ENCODE measurements around the gene CCDC6.
A peak's percentile ranks its signal among the peaks of the same experiment; 100 is the strongest.
"Not testable (repeated sequence)": the region's sequence is repeated elsewhere in the genome, so short reads cannot be mapped to it uniquely, and the experiment has no call there.

CCDC6 gene

DNA sequence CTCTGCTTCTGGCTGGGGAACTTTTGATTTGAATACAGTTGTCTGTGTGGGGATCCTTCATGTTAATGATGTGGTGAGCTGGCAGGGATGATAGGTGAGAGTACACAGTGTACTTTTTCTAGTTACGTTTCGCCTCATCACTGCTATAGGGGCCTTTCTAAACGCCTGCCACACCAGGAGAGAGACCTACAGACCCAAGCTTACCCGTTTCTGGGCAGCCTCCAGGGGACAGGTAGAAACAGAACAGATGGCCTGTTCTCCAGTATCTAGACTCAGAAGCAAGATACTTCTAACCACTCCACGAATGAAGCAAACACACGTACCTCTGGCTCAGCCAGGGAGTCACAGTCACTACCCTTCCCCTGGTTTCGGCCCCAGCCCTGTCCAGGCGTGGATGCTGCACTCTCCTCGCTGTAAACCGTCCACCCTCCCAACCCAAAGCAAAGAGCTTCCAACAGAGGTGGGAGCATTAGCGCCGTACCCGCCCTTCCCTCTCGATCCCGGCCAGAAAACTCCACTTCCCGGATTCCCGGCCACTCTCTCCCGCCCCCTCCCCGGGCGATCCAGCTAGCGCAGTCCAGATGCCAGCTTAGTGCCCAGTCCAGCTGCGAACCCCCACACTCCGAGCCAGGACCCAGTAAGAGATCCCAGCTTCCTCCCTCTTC, 1.2 kb downstream of the CCDC6 start:
- peak; percentile 76 for DNase-seq

DNA sequence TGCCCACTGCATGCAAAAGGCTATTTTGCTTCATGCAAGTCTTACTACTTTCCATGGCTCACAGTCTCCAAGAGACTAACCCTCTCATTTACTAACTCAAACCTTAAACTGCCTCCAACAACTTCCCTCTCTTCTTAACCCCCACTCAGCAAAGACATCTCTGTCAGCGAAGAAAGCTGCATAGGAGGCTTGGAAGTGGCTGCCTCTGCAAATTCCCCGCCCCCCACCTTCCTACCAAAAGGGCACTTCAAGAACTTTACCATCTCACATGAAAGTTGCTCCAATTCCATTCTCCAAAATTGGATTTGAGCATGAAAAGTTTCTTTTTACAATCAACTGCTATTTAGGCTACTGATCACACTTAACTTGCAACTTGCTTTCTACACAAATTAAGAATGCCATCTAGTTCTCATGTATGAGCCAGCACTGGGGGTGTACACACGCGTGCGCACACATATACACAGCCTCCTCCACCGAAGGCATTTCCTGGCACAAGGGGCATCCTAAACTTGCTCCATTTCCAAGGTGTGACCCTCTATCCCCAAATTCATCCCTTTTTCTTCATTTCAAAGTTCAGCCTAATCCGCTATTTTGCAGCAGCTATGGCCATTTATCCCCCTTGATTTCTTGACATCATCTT, 1.8 kb downstream of the CCDC6 start:
- no peak for DNase-seq

DNA sequence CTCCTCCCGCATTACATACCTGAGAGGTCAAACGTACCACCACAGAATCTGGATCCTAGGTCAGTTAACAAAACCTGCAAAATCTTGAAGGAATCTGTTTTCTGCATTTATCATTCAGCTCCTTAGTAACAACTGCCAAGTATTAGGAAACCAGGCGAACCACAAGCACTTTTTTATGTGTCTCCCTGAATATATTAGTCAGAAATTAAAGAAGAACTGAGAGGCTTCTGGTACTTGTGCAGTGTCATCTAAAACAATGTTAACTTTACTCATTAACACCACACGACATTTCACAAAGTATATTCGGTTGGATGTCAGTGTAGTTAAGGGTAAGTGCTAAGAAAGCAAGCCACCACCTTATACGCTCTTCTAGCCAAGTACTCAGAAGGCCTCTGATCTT, 2.5 kb downstream of the CCDC6 start:
- DNase-seq = no peak

DNA sequence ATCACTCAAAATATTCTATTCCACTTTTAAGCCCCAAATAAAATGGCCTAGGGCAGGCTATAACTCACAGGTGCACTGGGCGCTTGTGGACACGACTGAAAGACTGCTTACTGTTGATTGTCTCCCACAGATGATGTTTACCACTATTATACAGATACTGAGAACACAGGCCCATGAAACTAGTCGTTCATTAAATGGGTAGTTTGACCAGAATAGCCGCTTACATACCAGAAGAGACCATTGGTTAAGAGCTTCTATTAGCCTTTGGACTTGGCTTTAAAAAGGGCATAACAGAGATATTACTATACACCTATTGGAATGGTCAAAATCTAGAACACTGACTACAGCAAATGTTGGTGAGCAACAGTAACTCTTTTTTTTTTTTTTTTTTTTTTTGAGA, 4.3 kb downstream of the CCDC6 start:
- no peak for DNase-seq

DNA sequence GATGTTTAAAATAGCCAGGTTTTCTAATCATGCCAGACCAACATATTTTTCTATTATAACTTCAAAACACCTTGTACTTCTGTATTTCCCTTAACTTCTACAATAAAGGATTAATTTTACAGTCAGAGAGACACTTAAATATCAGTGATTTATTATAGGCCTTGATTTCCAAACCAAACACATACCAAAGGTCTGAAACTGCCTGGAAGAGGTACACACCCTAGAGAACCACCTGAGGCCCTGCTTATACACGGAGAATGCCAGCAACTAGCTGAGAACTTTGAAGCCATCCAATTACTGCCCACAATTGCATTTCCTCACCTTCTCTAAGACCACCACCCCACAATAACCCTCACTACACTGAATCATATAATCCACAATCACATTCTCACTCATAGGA, 4.9 kb downstream of the CCDC6 start:
- DNase-seq = no peak

DNA sequence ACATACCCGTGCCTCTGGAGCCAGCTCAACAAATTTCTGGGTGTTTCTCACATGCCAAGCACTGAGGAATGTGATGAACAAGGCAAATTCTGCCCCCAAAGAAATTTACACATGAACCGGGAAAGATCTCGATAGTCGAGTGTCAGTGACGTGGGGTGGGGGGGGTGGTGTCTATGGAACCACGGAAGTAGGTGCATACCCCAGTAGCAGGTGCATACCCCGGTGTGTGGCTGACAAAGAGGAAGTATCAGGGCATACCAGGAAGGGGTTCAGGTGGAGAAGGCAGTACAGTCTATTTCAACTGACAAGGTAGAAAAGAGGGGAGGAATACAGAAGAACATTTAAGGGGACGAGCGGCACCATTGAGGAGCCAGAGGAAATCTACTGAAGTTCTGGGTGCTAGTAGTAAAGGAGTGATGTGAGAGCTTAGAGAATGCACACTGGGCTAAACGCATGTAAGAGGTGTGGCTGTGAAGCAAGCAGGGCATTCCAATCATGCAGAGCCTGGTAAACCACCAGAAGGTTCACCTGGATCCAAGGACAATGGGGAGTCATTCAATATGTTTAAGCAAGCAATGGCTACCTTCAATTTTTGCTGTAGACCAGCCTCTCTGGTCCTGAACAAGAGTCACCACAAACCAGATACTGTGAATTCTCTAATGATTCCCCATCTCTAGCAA, 6.2 kb downstream of the CCDC6 start:
- no peak for DNase-seq

DNA sequence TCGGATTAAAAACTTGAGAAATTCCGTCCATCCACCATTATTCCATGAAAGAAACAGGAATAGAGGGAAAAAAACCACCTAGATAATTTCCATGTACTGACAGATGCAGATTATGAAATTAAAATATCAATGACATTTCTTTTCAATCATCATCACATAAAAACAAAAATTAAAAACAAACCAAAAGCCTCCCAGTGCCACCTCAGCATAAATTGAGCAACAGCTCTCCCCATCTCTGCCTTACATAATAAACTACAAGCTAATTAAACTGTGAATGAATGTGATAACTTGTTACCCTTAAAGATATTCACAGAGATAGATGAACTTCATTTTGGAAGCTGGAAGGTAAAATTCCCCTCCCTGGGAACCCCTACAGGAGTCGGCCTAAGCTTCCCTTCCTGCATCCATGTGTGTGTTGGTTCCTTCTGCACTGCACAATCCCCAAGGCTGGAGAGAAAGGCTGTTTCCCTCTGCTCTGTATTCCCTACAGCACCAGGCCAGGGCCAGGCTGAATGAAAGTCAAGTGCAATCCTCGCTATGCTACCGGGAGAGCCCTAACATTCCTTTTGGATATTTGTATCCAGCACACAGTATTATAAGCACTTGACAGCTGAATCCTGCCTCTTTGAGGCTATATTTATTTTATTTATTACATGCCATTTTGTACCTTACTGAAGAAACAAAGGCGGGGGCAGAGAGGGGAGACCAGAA, 8.1 kb downstream of the CCDC6 start:
- DNase-seq = no peak

DNA sequence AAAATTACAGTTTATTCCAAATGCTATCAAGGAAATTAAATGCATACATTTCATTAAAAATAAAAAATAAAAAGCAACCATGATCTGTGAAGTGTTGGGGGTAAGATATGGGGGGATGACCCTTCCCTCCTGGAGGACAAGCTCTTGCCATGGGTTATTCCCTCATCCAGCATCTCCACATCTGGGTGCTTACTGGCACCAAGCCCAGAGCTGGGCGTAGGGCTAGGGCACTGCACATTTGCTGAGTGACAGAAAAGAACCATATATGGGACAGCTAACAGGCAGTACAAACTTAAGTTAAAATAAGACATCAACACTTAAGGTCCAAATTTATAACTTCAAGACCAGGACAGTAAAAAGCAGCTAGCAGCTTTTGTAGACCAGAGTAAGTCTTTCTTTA, 10.2 kb downstream of the CCDC6 start:
- no peak for DNase-seq

DNA sequence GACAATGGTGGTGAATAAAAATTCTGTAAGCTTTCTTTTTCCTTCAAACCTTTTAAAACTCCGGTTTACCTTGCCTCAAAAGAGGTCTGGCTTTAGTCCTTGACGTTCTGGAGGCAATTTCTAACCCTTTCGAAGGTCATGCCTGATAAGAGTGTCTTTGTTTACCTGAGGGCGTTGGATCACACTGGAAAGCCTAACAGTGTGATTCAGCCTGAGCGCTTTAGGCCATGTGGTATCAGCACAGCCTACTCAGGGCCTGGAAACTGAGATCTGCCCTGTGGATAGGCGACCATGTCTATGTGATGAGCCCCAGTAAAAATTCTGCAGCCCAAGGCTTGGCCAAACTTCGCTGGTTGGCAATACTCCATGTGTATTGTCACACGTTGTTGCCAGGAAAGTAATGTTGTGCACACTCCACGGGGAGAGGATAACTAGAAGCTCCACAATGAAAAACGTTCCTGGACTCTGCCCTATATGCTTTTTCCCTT, 10.7 kb downstream of the CCDC6 start:
- no peak for DNase-seq

DNA sequence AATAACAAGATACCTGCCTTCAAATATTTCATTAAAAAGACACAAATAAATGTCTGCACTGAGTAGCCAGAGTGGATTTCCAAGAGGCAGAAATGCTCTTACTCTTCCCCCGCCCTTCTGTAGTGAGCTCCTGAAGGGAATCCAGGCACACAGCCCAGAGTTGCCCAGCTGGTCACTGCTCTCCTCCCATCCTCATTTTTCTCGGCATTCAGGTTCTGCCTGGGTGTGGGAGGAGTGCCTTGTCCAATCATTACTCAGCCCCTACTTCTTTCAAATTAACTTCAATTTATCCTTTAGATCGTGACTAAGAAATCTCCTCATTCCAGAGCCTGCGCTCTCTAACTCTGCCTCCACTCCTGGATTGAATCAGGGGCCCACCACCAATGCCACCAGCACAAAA, 12.2 kb downstream of the CCDC6 start:
- no peak for DNase-seq

DNA sequence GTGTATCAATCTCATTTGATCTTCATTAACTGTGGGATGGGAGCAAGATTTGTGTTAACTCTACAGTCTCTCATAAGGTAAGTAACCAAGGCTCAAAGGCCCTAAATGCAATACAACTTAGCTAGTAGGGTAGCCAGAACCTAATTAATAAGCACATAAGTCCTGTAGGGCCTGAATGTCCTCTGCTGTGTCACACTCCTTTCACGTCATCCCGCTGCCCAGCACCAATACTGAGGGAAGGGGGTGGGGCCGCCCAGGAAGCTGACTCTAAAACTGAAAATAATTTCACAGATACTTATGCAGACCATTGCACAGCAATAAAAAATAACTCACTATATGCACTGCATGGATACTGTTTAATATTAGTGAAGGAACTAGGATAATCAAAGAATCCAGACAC, 13.7 kb downstream of the CCDC6 start:
- no peak for DNase-seq

DNA sequence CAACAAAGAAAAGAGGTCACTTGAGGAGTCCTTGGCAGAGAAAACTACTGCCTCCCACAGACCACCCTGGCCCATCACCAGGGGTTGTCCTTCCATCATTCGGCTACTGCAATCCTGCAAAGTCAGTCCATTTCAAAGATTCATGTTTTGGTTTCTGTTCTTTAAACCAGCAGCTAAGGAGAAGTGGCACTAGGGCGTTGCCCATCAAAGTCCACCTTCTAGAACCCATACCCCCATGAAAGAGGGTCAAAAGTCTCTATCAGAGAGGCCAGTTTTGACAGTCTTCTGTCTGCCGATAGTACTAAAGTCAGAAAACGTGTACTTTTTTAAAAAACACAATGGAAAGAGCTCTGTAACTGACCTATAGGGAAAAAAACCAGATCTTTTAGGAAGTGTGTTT, 14.4 kb downstream of the CCDC6 start:
- no peak for DNase-seq

DNA sequence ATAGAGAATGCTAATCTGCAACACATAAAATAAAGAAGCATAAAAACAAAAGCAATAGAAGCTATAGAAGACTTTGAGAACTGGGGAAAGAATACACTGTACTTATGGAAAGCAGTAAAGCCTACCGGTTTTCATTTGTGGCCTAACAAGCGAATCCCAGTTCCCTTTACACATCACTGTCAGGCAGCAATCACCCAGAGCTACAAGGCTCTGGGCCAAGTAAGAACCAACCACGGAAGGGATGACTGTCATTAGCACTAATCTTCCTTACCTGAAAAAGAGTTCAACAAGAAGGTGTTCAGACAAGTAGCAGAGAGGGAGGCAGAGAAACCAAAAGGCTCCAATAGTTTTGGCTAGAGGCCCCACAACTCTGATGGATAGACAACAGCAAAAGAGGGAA, 15.0 kb downstream of the CCDC6 start:
- no peak for DNase-seq

DNA sequence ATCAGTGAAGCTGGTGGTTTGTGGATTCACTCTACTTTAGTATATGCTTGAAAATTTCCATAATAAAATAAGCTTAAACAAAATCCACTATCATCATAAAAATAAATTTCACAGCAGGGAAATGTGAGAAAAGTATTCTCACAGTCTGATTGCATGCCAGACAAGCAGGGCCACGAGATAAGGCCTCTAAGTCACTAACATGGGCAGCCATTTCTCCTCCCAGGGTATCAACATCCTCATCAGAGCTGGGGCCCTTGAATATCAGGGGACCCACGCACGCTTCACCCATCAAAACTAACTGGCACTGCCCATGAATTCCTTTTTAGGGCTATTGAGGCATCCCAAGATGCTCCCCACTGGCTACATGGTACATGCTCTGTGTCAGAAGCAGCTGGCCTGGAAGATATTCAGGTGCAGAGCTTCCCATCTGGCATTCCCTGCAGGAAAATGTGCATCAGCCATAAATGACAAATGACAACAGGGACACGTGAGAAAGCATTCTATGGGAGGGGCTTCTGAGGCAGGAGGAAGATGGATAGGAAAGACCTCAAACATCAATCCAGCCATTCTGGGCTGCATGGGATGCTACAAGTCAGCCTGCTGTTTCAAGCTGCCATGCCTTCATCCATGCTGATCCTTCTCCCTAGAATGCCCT, 17.4 kb downstream of the CCDC6 start:
- no peak for DNase-seq

DNA sequence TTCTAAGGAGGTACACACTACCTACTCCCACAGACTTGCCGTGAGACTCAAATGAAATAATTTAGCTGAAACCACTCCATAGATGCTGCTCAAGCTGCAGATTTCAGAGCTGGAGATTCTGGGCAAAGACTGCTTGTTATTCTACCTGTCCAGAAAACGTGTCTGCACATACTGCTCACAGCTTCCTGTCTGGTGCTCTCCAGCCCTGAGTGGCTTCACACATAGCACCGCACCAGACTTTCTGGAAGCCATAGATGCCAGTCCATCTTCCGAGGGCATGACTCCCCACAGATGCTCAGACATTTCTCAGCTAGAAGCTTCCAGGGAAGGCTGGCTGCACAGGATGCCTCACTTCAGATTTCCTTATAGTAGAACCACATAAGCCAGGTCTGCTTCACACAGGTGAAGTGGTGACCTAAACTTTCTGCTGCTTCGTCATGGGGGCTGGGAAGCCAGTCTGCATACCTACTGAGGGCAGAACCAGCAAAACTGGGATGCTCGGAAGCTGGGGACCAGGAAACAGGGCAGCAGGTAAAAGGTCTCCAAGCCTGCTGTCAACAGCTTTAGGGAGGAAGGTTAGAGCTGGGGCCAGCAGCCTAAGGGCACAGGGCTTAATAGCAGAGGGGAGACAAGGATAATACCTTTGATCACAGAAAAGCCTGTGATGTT, 18.2 kb downstream of the CCDC6 start:
- no peak for DNase-seq

DNA sequence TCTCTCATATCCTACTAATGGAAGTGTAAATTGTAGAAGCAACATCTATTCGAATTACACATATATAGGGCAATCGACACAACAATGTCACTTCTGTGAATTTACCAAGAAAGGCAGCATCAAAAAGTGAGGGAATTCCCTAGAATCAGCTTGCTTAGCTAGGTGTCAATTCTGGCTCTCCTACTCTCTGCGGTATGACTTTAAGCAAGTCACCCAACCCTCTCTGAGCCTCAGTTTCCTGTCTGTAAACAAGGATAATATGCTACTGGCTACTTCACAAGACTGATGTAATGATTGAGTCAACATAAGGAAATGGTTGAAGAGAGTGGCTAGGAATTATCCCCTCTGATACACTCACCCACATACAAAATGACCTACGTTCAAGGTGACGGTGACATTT, 19.4 kb downstream of the CCDC6 start:
- no peak for DNase-seq

DNA sequence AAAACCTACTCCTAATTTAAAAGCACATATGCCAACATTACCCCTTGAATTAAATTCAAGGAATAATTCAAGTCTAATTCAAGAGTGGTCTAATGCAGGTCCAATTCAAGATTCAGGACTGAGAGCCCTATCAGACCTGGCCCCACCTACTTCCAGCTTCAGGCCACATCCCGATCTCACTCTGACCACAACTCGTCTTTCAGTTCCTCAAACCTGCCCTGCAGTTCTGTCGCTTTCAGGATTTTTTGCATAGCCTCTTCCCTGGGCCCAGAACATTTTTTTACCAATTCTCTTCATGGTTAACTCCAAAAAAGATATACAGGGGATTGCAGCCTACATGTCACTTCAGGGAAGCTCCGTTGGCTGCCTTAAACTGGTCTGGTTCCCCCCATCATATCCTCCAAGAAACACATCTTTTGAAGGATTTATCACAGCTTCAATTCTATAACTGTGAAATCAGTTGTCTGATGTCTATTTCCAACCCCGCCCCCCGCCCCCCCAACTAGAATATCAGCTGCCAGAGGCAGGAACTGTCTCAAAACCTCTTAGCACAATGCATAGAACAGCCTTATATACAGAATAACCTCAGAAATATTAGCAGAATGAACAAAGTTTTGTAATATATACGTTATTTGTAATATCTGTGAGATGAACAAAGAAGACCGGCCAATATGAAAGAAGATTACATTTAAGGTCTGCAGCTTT, 20.8 kb downstream of the CCDC6 start:
- DNase-seq = no peak

DNA sequence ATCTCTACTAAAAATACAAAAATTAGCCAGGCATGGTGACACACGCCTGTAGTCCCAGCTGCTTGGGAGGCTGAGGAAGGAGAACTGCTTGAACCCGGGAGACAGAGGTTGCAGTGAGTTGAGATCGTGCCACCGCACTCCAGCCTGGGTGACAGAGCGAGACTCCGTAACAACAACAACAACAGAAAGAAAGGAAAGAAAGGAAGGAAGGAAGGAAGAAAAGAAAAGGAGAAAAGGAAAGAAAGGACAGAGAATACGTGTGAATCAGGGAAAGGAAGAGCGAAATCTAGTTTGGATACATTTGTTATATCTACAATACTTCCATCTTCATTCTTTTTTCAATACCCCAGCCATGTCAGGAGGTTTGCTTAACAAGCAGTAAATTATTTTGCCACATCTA, 21.5 kb downstream of the CCDC6 start:
- not testable (repeated sequence) for DNase-seq

DNA sequence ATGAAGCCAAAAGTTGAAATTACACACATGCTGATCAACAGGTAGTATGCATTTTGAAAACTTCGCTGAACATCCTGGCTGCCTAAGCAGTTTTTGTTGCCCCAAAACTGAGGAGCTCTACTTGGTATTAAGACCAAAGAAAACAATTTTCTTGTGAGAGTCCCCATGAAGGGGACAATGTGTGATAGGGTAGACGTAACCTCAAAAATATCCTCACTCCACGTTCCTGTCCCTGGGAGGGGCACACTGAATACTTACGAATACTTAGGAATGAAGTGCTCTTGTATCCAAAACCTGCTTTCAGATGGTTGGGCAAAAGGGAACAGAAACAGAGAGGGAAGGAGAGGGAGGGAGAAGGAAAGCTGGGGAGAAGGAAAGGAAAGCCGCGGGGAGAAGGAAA, 24.7 kb downstream of the CCDC6 start:
- no peak for DNase-seq

DNA sequence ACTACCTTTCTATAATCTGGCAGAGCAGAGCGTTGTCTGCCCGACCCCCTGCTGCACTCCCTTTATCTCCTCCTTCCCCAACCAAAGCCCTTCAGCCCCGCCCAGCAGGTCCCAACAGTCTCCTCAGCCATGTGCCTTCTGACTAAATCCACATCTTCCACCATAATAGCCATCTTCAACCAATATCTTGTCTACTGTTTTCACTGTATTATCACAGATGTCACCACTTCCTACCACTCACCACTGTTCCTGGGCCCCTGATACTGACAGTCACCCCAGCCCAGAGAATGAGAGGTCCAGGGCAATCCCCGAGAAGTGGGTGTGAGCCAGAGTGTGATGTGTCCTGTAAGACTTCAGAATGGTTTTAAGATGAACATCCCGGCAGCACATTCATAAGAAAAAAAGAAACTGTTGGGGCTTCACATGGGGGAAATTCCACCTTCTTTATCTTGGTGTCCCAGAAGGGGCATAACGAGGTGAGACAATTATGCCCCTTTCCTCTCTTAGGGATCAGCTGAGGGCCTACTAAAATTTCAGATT, 25.3 kb downstream of the CCDC6 start:
- no peak for DNase-seq

DNA sequence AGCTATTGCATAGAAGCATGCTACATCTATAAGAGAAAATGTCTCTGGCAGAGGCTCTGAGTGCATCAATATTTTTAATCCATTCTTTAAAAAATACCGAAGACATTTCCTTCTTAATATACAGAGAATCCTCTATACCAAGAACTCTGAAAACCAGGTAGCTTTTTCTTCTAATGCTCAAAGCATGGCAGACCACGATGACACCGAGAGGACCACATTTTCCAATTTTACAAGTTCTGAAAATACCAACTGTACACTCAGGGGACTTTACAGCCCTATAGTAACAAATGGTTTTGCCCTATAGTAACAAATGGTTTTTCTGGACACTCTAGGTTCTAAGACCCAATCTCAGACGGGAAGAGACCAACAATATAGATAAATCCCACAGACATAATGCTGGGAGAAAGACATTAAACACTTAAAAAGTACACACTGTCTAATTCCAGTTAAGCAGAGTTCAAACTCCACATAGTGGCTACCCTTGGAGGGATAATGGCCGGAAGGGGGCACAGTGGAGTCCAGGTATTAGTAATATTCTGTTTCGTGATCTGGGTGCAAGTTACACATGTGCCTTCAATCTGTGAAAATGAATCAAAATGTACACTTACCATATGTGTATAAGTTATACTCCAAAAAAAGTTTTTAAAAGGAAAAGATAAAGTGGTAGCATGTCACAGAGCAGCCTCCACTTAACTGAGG, 26.2 kb downstream of the CCDC6 start:
- no peak for DNase-seq

All from femur (tissue), 1 donor.